SK-N-MC (cell line): ENCODE results near the gene KCNJ4.
"Not testable (repeated sequence)": the region's sequence is repeated elsewhere in the genome, so short reads cannot be mapped to it uniquely, and the experiment has no call there.

Experiments
- DNase-seq: peaks from one replicate; pipeline ENCODE4 v3.0.0-alpha.2; 2011; ENCODE audit warnings: low read depth, low spot score
- H3K27ac ChIP-seq: fragments of 200-600 bp; sonication (generic); 2 replicates; pipeline ENCODE4 v1.5.1; 2016; ENCODE audit warnings: mixed run types
- H3K36me3 ChIP-seq: fragments of 200-600 bp; sonication (generic); 2 replicates; pipeline ENCODE4 v1.6.1; 2017; ENCODE audit warnings: antibody characterized with exemption, low read length, mixed read lengths; ENCODE audit not compliant: insufficient read depth
- H3K4me3 ChIP-seq: fragments of 200-600 bp; sonication (generic); 2 replicates; pipeline ENCODE4 v1.5.1; 2016
- H3K9ac ChIP-seq: fragments of 200-600 bp; sonication (generic); 2 replicates; pipeline ENCODE4 v1.8.0; 2017; ENCODE audit warnings: mixed run types, mixed read lengths; ENCODE audit not compliant: insufficient read length
- H3K9me3 ChIP-seq: fragments of 200-600 bp; sonication (generic); 2 replicates; pipeline ENCODE4 v1.6.1; 2017; ENCODE audit warnings: low read depth, mild to moderate bottlenecking, antibody characterized with exemption, low read length, moderate library complexity, mixed read lengths
- EZH2 ChIP-seq: fragments of 200-600 bp; sonication (generic); IDR thresholded peaks from one replicate; pipeline ENCODE4 v1.6.1; 2017; ENCODE audit warnings: antibody characterized with exemption
- FOXP2 ChIP-seq: optimal IDR thresholded peaks from 2 replicates; pipeline ENCODE3; 2011; ENCODE audit warnings: mild to moderate bottlenecking, moderate library complexity; ENCODE audit not compliant: insufficient read depth; ENCODE audit errors: extremely low read length, control extremely low read depth
- POLR2AphosphoS5 ChIP-seq: IDR thresholded peaks from 2 replicates; pipeline ENCODE4 v1.6.1; 2012; ENCODE audit warnings: mild to moderate bottlenecking, low read depth, low read length, borderline replicate concordance

Gene KCNJ4

GRCh38 chr22:38389428-38389818 is 65.6 kb downstream of the KCNJ4 start:
- H3K9me3 ChIP-seq, DNase-seq, H3K36me3 ChIP-seq, H3K9ac ChIP-seq: not testable (repeated sequence)
- 0 out of 2 replicates have a peak overlapping the region, but pooled peaks have one; percentile 22 for H3K4me3 ChIP-seq
- H3K27ac ChIP-seq: peak overlapping the region; percentile 58

DNA sequence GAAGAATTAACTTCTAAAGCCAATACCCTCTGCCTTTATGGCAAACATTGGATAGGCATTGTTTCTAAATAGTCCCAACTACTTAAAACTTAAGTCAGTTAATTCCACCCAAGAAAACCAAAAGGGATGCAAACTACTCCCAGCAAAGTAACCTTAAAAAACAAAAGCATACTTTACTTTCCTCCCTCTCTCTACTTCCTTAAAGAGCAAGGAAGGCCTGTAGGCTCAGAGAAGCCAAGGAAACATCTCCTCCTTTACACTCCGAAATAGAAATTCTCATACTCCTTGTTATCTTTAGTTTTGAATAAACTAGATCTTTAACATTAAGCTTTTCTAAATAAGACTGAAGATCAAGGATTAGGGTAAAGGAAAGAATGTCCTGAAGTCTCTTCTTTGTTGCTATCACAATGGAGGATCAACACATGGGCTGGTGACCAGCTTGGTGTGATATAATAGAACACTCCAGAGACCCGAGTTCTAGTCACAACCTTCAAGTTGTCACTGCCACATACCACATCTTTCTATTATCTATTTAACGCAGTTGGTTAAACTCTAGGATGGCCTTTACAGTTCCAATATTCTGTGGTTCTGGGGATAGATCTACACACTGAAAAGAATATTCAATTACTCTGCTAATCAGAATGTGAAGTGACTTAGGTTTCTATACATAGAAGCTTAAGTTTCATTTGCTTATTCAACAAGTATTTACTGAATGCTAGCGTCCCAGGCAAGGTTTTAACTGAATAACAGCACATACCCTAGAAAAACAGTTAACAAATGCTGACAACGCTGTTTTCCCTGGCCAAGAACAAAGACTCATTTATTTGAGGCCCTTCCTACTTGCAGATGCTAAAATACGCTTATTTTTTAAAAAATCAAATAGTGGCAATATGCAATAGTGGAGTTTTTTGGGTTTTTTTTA is 66.2 kb downstream of the KCNJ4 start:
- not testable (repeated sequence) for H3K36me3 ChIP-seq, DNase-seq, H3K9me3 ChIP-seq, H3K9ac ChIP-seq
- H3K27ac ChIP-seq: peak overlapping the region; percentile 58
- H3K4me3 ChIP-seq: 0 out of 2 replicates have a peak overlapping the region, but pooled peaks have one; percentile 22

DNA sequence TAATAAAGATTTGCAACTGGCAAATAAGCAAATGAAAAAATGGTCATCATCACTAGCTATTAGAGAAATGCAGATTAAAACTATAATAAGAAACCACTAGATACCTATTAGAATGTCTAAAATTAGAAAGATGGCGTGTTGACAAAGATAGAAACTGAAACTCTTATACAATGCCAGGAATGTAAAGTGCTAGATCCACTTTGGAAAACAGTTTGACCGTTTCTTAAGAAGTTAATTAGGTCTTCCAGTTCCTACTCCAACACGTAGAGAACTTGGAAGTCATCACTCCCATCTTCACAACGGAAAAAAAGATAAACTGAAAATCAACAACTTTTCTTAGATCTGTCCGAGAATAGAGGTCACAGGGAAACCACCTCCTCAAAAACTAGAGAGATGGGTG is 68.1 kb downstream of the KCNJ4 start:
- not testable (repeated sequence) for H3K9me3 ChIP-seq, H3K4me3 ChIP-seq, H3K36me3 ChIP-seq, DNase-seq, H3K9ac ChIP-seq
- H3K27ac ChIP-seq: 0 out of 2 replicates have a peak overlapping the region, but pooled peaks have one; percentile 36

DNA sequence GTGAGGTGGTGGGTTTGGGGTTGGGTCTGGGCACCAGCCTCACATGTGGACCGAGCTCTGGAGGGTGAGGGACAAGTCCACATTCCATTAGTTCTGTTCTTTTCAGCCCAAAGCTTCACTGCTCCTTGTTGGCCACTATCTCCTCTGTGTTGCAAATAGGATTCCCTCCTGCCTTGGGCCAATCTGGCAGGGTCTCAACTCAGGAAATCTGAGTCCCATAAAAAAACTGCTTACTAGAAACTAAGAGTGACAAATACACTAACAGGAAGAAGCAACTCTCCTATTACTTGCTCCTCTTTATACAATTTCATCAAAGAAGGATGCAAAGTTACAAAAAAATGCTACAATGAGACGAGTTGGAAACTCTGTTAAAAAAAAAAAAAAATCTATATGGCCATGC is 71.6 kb downstream of the KCNJ4 start:
- Histone ChIP-seq H3K4me3 (no peak overlapping the region), H3K9ac (peak overlapping the region; percentile 3), H3K27ac (peak overlapping the region; percentile 23; the same call in 1 of the 2 replicates), H3K36me3 (peaks cover 7% of the 10 kb centered on the region), H3K9me3 (no peaks in the 10 kb centered on the region)
- TF ChIP-seq POLR2AphosphoS5: no peak
- no peak for TF ChIP-seq FOXP2
- TF ChIP-seq EZH2: no peak
- no peak for DNase-seq

- H3K36me3 ChIP-seq, DNase-seq, H3K4me3 ChIP-seq, H3K9me3 ChIP-seq, H3K9ac ChIP-seq, H3K27ac ChIP-seq: not testable (repeated sequence)
These were observed 73.6 kb downstream of the KCNJ4 start for GRCh38 chr22:38381371-38381770.
